HEK293T (cell line): ENCODE measurements around the gene UGGT2.

Source experiments
- CTBP1 ChIP-seq: fragments of 450-650 bp; IDR thresholded peaks from 2 replicates; pipeline ENCODE4 v1.6.1; 2016; ENCODE audit warnings: borderline replicate concordance
- FOXM1 ChIP-seq: fragments of 450-650 bp; IDR thresholded peaks from 2 replicates; pipeline ENCODE4 v1.6.1; 2017; ENCODE audit warnings: mild to moderate bottlenecking, borderline replicate concordance
- L3MBTL2 ChIP-seq: fragments of 450-650 bp; conservative IDR thresholded peaks from 2 replicates; pipeline ENCODE4 v1.6.1; 2016; ENCODE audit warnings: mild to moderate bottlenecking
- LEF1 ChIP-seq: fragments of 450-650 bp; IDR thresholded peaks from 2 replicates; pipeline ENCODE4 v1.6.1; 2017; ENCODE audit warnings: mild to moderate bottlenecking, borderline replicate concordance
- SP1 ChIP-seq: fragments of 450-650 bp; IDR thresholded peaks from 2 replicates; pipeline ENCODE4 v1.6.1; 2017
- TARDBP ChIP-seq: fragments of 450-650 bp; IDR thresholded peaks from 2 replicates; pipeline ENCODE4 v1.6.1; 2016

GRCh38 chr13:95950103-95950502 lies 103.1 kb downstream of the UGGT2 start:
- TF ChIP-seq TARDBP: no peak
- TF ChIP-seq CTBP1: no peak
- no peak for TF ChIP-seq LEF1
- TF ChIP-seq FOXM1: no peak
- no peak for TF ChIP-seq SP1
- TF ChIP-seq L3MBTL2: no peak
